SU-DHL-6 (cell line): Measurements from ENCODE around the gene OSBPL10.

ENCODE experiments used
- H2AFZ ChIP-seq: fragments of 200-600 bp; sonication (generic); 2 replicates; pipeline ENCODE4 v1.6.1; 2014; ENCODE audit warnings: low read depth, mild to moderate bottlenecking, moderate library complexity, mixed read lengths, antibody characterized with exemption, low read length; ENCODE audit not compliant: severe bottlenecking
- H3F3A ChIP-seq: fragments of 200-600 bp; shearing (Covaris generic); 2 replicates; pipeline ENCODE4 v1.6.0; 2016; ENCODE audit warnings: antibody characterized with exemption, mild to moderate bottlenecking; ENCODE audit not compliant: insufficient read depth
- H3K27ac ChIP-seq: fragments of 200-600 bp; sonication (generic); 2 replicates; pipeline ENCODE4 v1.5.1; 2016; ENCODE audit warnings: low read depth, mild to moderate bottlenecking, low read length, moderate library complexity, mixed read lengths
- H3K27me3 ChIP-seq: fragments of 200-600 bp; sonication (generic), shearing (Covaris generic); 2 replicates; pipeline ENCODE4 v1.6.0; 2014; ENCODE audit warnings: mild to moderate bottlenecking, low read length
- H3K36me3 ChIP-seq: fragments of 200-600 bp; sonication (generic); 2 replicates; pipeline ENCODE4 v1.6.1; 2014; ENCODE audit warnings: mild to moderate bottlenecking, low read length, mixed read lengths
- H3K4me2 ChIP-seq: fragments of 300-600, 200-600 bp; shearing (Covaris generic), sonication (generic); 2 replicates; pipeline ENCODE4 v1.6.0; 2014; ENCODE audit warnings: low read length, low read depth, mild to moderate bottlenecking; ENCODE audit not compliant: poor library complexity, severe bottlenecking
- H3K4me3 ChIP-seq: fragments of 200-600 bp; sonication (generic); 2 replicates; pipeline ENCODE4 v1.5.1; 2014; ENCODE audit warnings: antibody characterized with exemption, low read length, mild to moderate bottlenecking, mixed read lengths; ENCODE audit not compliant: insufficient read depth, poor library complexity, severe bottlenecking
- H3K79me2 ChIP-seq: fragments of 200-600 bp; sonication (generic); 2 replicates; pipeline ENCODE4 v1.6.1; 2014; ENCODE audit warnings: mild to moderate bottlenecking, low read length, moderate library complexity; ENCODE audit not compliant: insufficient read depth
- H3K9ac ChIP-seq: fragments of 200-600 bp; sonication (generic); 2 replicates; pipeline ENCODE4 v1.7.0; 2014; ENCODE audit warnings: mild to moderate bottlenecking, low read length
- H3K9me2 ChIP-seq: fragments of 200-600 bp; sonication (generic); replicated peaks from 2 replicates; pipeline ENCODE4 v1.6.1; 2014; ENCODE audit warnings: low read length; ENCODE audit not compliant: insufficient read depth
- H3K9me3 ChIP-seq: fragments of 200-600 bp; sonication (generic); 2 replicates; pipeline ENCODE4 v1.6.1; 2014; ENCODE audit warnings: low read length, mixed read lengths; ENCODE audit not compliant: insufficient read depth
- H4K20me1 ChIP-seq: fragments of 200-600 bp; sonication (generic); 2 replicates; pipeline ENCODE4 v1.6.1; 2014; ENCODE audit warnings: low read depth, mild to moderate bottlenecking, antibody characterized with exemption, low read length, moderate library complexity, mixed read lengths
- EZH2phosphoT487 ChIP-seq: fragments of 200-600 bp; sonication (generic), shearing (Covaris generic); conservative IDR thresholded peaks from 2 replicates; pipeline ENCODE4 v1.6.1; 2018; ENCODE audit warnings: mild to moderate bottlenecking, antibody characterized with exemption, low read length, moderate library complexity, mixed read lengths
- TF ChIP-seq, protein P1 (sequence below): fragments of 200-600 bp; sonication (generic); IDR thresholded peaks from one replicate; pipeline ENCODE4 v1.5.1; 2017; ENCODE audit warnings: antibody characterized with exemption, mild to moderate bottlenecking, low read length, moderate library complexity; ENCODE audit not compliant: insufficient read depth, poor library complexity, severe bottlenecking

The OSBPL10 gene

DNA sequence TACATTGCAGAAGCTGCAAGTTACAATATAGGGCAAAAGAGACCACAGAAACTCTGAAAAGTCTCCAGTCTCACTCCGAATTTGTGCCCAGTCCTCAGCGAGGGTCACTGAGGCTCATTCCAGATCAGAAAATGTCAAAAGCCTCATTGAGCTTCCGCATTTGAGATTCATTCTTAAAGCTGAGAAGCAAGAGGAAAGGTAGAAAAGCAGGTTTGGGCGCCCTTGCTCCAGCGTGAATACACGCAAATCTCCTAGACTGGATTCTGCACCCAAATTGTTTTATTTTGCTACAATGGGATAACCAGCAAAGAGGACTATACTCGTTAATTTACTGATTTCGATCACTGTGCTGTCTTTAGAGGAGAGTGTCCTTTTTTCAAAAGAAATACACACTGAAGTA lies 236.1 kb downstream of the OSBPL10 start:
- Histone ChIP-seq H2AFZ (no peak overlapping the region), H3K9ac (no peak overlapping the region), H3K27me3 (no peaks in the 10 kb centered on the region), H3K4me3 (no peak overlapping the region), H3K9me3 (no peaks in the 10 kb centered on the region), H3K79me2 (peaks cover 21% of the 10 kb centered on the region; the same call in 1 of the 2 replicates), H3K36me3 (peaks cover 21% of the 10 kb centered on the region; the same call in 1 of the 2 replicates), H3K4me2 (no peak overlapping the region), H3K27ac (no peak overlapping the region), H3K9me2 (no peaks in the 10 kb centered on the region), H3F3A (peaks cover 3% of the 10 kb centered on the region; the same call in 1 of the 2 replicates), H4K20me1 (no peaks in the 10 kb centered on the region)
- TF ChIP-seq, protein P1, sequence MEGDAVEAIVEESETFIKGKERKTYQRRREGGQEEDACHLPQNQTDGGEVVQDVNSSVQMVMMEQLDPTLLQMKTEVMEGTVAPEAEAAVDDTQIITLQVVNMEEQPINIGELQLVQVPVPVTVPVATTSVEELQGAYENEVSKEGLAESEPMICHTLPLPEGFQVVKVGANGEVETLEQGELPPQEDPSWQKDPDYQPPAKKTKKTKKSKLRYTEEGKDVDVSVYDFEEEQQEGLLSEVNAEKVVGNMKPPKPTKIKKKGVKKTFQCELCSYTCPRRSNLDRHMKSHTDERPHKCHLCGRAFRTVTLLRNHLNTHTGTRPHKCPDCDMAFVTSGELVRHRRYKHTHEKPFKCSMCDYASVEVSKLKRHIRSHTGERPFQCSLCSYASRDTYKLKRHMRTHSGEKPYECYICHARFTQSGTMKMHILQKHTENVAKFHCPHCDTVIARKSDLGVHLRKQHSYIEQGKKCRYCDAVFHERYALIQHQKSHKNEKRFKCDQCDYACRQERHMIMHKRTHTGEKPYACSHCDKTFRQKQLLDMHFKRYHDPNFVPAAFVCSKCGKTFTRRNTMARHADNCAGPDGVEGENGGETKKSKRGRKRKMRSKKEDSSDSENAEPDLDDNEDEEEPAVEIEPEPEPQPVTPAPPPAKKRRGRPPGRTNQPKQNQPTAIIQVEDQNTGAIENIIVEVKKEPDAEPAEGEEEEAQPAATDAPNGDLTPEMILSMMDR, result no peak
- TF ChIP-seq EZH2phosphoT487, result no peak

DNA sequence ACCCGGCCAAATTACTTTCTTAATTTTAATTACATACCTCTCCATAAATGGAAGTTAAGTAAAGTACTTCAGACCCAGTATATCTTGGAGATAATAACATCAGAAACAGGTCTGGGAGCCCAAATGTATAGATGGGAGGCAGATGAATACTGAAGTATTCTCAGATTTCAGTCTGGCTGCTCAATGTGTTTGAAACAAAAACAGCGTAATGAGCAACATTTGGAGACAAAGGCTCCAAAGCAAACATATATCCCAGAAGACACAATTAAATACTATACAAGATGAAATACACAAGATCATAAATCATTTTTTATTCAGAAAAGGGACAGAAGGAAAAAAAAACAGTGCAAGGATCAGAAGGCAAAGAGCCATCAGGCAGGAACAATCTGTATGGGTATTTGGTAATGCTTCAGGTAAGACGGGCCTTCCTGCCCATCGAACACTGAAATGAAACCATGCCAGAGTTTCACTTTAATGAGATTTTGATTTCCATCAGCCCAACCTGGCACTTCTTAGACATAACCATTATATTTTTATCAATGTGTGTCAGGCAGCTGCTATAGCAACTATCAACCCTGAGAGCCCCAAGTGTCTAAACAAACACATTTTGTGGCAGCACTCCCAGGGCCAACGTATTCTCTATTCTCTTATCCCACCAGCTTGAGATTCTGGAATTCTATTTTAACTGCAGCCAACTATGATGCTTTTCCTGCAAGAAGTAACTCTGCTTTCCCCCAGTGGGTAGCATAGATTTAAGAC lies 237.6 kb downstream of the OSBPL10 start:
- H3F3A ChIP-seq, result peaks cover 3% of the 10 kb centered on the region; the same call in 1 of the 2 replicates
- peaks cover 23% of the 10 kb centered on the region; the same call in 1 of the 2 replicates for H3K79me2 ChIP-seq
- H3K4me2 ChIP-seq, result no peak overlapping the region
- no peaks in the 10 kb centered on the region for H3K27me3 ChIP-seq
- H3K4me3 ChIP-seq, result no peak overlapping the region
- no peak overlapping the region for H3K27ac ChIP-seq
- H3K9me3 ChIP-seq, result no peaks in the 10 kb centered on the region
- no peak overlapping the region for H2AFZ ChIP-seq
- H3K36me3 ChIP-seq, result peaks cover 19% of the 10 kb centered on the region; the same call in 1 of the 2 replicates
- H4K20me1 ChIP-seq, result no peaks in the 10 kb centered on the region
- TF ChIP-seq EZH2phosphoT487, result no peak
- TF ChIP-seq, protein P1, result no peak
- no peak overlapping the region for H3K9ac ChIP-seq
- no peaks in the 10 kb centered on the region for H3K9me2 ChIP-seq

DNA sequence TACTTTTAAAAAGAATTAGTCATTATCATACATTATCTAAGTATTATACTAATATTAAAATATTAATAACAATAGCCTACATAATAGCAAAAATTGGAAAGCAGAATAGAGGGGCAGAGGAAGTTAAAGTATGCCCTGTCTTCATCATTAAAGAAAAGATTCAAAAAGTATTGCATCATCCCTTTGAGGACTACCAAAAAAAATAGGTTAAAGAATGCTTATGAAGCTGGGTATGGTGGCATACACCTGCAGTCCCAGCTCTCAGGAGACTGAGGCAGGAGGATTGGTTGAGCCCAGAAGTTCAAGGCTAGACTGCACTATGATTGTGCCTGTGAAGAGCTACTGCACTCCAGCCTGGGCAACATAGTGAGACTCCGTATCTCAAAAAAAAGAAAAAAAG lies 240.7 kb downstream of the OSBPL10 start:
- TF ChIP-seq, protein P1, result no peak
- TF ChIP-seq EZH2phosphoT487, result no peak
- Histone ChIP-seq H3K27ac (no peak overlapping the region), H4K20me1 (no peaks in the 10 kb centered on the region), H3F3A (peaks cover 3% of the 10 kb centered on the region; the same call in 1 of the 2 replicates), H3K4me3 (no peak overlapping the region), H3K27me3 (no peaks in the 10 kb centered on the region), H3K36me3 (peaks cover 9% of the 10 kb centered on the region; the same call in 1 of the 2 replicates), H3K79me2 (peaks cover 43% of the 10 kb centered on the region), H3K9me2 (no peaks in the 10 kb centered on the region), H3K9me3 (no peaks in the 10 kb centered on the region), H3K4me2 (no peak overlapping the region), H2AFZ (no peak overlapping the region), H3K9ac (no peak overlapping the region)
